ENCODE results near the gene IFT172.
"Not testable (repeated sequence)": the region's sequence is repeated elsewhere in the genome, so short reads cannot be mapped to it uniquely, and the experiment has no call there.

Gene IFT172

GRCh38 chr2:27494284-27494943 is 4.9 kb upstream of the IFT172 start:
- no peak for DNase-seq

- DNase-seq = no peak
These were observed 4.4 kb upstream of the IFT172 start for GRCh38 chr2:27493948-27494283.

- DNase-seq = no peak
These were observed 3.0 kb upstream of the IFT172 start for GRCh38 chr2:27492557-27492956.

DNA sequence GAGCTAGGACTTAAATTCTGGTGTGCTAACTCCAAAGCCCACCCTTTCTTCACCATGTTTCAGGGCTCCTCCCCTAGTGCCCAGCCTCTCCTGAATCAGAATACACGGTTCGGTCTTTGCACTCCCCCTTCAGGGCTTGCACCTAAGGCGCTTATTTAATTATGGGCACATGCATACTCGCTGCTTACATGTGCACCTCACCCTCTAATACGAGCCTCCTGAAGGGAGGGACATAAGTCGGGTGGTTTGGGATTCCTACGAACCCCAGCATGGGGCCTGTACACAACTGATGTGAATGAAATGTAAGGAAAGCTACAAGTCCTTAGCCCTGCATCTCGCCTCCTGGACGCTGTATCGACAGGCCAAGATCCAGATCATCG is 435 bp downstream of the IFT172 start:
- no peak for DNase-seq

DNA sequence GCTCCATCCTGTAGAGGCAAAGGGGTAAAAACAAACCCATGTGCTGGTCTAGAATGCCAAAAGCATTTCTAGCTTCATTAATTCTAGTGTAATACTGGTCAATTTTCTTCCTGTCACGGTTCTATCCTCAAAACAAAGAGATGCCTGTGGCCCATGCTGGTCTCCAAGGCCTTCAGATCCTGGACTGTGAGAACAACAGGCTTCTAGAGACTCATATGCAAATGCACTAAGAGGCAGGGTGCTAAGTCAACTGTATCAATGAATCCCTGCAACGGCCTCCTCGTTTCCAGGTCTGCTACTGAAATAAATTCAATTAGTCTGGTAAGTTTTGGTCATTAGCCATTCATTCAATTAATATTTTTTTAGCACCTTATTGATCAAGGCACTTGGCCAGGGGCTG is 4.0 kb downstream of the IFT172 start:
- DNase-seq = no peak

- DNase-seq = no peak
These were observed 17.6 kb downstream of the IFT172 start for GRCh38 chr2:27471961-27472360.

DNA sequence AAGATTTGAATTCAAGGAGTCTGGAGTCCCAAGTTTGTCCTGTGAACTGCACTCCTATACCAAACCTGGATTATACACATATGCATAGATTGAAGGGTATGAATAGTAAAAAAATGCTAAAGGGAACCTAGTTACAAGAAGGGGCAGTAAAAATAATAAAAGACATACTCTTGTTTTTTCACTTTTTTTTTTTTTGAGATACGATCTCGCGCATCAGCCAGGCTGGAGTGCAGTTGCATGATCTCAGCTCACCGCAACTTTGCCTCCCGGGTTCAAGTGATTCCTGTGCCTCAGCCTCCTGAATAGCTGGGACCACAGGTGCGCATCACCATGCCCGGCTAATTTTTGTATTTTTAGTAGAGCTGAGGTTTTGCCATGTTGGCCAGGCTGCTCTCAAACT is 25.1 kb downstream of the IFT172 start:
- DNase-seq = no peak

DNA sequence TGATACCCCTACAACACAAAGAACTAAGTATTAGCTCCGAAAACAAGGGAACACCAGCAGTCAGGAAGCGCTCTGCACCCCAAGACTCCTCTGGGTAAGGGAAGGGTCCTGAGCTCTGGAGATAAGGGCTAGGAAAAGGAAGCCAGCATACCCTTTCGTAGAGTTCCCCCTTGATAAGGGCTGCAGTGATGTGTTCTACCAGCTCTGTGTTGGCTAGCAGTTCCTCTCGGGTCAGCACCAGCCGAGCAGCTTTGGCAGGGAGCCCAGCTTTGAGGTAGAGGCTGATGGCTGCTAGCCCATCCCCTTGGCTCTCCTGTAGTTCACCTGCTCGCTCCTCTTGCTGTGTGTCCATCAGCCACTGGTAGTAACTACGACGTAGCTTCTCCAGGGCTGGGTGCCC is 28.4 kb downstream of the IFT172 start:
- DNase-seq = no peak

GRCh38 chr2:27453968-27454367 is 35.6 kb downstream of the IFT172 start:
- no peak for DNase-seq

DNA sequence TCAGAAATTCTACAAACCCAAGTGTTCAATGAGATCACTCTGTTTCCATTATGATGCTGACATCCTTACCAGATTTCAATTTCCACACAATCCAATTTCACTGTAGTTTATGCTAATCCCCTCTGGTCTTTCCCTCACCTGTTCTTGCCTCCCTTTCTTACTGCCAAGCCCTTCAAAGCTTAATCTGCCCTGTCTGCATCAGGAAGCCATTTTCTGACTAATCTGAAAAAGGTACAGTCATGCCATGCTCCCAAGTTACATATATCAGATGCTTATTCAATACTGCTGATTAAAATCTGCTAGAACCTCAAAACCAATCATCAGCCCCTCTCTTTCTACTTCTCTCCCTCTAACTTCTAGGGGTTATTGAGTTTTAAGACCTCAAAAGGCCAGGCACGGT is 38.4 kb downstream of the IFT172 start:
- no peak for DNase-seq

GRCh38 chr2:27448381-27448780 is 41.2 kb downstream of the IFT172 start:
- DNase-seq = no peak

- DNase-seq = no peak
These were observed 43.5 kb downstream of the IFT172 start for GRCh38 chr2:27446057-27446456.

- no peak for DNase-seq
These were observed 43.9 kb downstream of the IFT172 start for GRCh38 chr2:27445615-27446014.

DNA sequence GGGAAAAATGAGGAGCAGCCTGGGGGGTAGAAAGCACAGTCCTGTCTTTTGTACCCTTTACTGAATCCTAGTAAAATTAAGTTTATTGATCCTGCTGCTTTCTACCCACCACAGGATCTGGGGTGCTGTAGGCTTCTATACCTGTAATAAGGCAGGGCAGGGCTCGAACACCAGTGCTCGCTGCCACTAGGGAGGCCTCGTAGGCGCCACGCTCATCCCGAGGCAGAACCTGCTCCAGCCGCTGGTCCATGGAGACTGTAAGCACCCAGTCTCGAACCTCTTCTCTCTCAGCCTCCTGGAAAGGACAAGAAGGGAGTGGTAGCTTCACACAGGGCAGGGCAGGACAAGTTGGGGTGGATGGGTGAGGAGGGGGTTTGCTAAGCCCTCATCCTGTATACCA is 44.4 kb downstream of the IFT172 start:
- no peak for DNase-seq

DNA sequence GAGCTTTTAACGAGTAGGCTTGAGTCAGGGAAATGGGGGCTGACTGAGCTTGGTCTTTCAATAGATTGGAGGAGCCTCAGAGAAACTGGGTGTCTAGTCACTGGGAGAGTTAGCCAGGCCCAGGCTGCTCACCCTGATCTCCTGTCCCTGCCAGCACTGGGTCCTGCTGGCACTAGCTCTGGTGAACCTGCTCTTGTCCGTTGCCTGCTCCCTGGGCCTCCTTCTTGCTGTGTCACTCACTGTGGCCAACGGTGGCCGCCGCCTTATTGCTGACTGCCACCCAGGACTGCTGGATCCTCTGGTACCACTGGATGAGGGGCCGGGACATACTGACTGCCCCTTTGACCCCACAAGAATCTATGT is 46.6 kb downstream of the IFT172 start:
- DNase-seq = no peak

- DNase-seq = peak; percentile 73
These were observed 47.3 kb downstream of the IFT172 start, which contains the start of gene KRTCAP3 for GRCh38 chr2:27441958-27442919. KRTCAP3 (plus strand) TSS chr2:27442381; CDS start chr2:27442413, 32 bp downstream.

GRCh38 chr2:27441226-27441926 is 48.2 kb downstream of the IFT172 start:
- no peak for DNase-seq

DNA sequence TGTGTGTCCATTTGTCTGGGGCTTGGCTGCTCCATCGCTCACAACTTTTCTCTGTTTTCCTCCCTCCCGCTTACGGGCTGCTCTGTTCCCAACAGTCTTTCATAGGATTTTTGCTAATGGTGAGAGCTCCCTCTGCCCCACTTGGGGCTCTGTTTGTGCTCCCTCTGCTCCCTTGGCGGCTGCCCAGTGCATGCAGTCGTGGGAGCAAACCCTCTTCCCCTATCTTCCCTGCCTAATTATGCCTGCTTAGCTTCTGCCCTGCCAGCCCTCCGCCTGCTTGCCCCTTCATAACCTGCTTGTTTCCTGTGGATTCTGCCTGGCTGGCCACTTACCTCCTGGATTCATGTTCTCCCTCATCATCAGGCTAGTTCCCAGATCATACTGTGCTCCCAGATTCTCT is 53.9 kb downstream of the IFT172 start:
- DNase-seq = no peak

GRCh38 chr2:27431395-27431794 is 58.1 kb downstream of the IFT172 start:
- peak; percentile 49 for DNase-seq

DNA sequence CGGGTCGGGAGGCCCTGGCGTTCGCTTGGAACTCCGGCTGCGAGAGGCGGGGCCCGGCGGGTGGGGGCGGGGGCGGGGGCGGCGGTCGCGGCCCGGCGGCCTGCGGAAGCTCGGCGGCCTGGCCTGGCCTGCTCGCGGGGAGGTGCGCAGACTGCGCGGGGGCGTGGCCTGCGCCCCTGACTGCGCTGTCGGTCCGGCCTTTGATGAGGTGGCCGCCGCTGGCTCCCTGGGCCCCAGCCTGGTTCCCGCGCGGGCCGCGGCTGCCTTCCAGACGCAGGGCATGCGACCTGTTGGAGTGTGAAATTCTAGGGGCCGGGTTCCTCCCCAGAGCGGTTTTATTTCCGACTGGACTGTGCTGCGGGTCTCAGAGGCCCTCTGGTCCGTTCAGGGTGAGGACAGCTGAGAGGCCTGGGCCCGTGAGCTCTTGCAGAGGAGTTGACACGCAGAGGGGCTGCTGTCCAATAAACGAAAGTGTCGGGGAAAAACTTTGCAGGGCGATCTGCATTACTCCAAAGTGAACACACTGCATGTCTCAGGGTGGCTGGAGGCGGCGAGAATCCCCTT is 60.5 kb downstream of the IFT172 start:
- peak; percentile 78 for DNase-seq

- DNase-seq = peak; percentile 89
These were observed 61.1 kb downstream of the IFT172 start, which contains the start of gene NRBP1 for GRCh38 chr2:27428213-27428977. NRBP1 (plus strand) TSS chr2:27428631; CDS start chr2:27433274, 4,643 bp downstream.

- DNase-seq = no peak
These were observed 61.7 kb downstream of the IFT172 start for GRCh38 chr2:27427863-27428212.

- DNase-seq = not testable (repeated sequence)
These were observed 64.5 kb downstream of the IFT172 start for GRCh38 chr2:27425039-27425438.

Measured in CD4-positive, alpha-beta T cell treated with Interleukin-17A for 1 hour (primary cell).